ENCODE results near the gene MORN1. TPM values are rescaled to one million over a fixed set of nuclear protein-coding genes. Genes with fewer than 3 reads are reported as not detected.

Gene MORN1
- total and polyA plus RNA-seq, 2 of the 8 experiments (the other 6 are each of a cell fraction or from before 2014, with no cell fraction given), result 5.0 to 9.1 TPM

DNA sequence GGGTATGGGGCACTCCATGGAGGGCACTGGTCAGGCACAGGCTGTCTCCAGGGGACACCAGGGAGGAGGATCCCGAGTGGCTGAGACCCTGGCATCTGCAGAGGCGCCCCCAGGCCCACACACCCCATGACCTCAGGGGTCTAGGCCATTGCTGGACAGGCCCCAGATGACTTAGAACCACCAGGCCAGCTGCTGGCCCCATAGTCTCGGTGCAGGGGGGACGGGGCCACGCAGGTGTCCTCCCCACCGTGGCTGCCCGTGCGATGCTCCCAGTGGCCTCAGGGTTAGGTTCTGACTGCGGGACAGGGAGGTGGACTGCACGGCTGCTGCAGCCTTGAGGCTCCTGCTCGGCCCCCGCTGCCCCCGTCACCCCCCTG, 44.0 kb downstream of the MORN1 start:
- Histone ChIP-seq H2BK5ac (ENCODE audit: low read depth, low read length) (no peak overlapping the region), H2BK20ac (ENCODE audit: low read length) (no peak overlapping the region), H3K56ac (replicated peaks; ENCODE audit: insufficient read length, low read depth, low read length) (no peak overlapping the region), H3K9me3 (ENCODE audit: insufficient read depth in 2 of 2, low read depth in 1 of 2, low read length in 1 of 2) (no peaks in the 10 kb centered on the region), H3K18ac (ENCODE audit: extremely low read depth, low read length) (no peak overlapping the region), H2AK5ac (ENCODE audit: low read depth, low read length) (no peak overlapping the region), H2BK12ac (ENCODE audit: low read depth, low read length) (no peak overlapping the region), H3K4ac (replicated peaks; ENCODE audit: insufficient read length, low read depth, low read length) (no peak overlapping the region), H3K4me3 (ENCODE audit: extremely low read depth in 1 of 4, insufficient read depth in 2 of 4, low read depth in 3 of 4, low read length in 4 of 4) (no peak overlapping the region), H3K23ac (ENCODE audit: insufficient read length) (no peak overlapping the region), H2AFZ (ENCODE audit: low read length) (no peak overlapping the region), H3K23me2 (ENCODE audit: low read depth, low read length) (no peaks in the 10 kb centered on the region), H2BK120ac (replicated peaks; ENCODE audit: low read depth, low read length) (no peak overlapping the region), H3K27me3 (replicated peaks in 1 of 4; ENCODE audit: control insufficient read depth in 3 of 4, extremely low read depth in 1 of 4, insufficient read depth in 3 of 4, low read length in 3 of 4) (no peaks in the 10 kb centered on the region), H3K27ac (ENCODE audit: low read depth, low read length) (no peak overlapping the region), H3K79me1 (ENCODE audit: low read depth, low read length) (no peaks in the 10 kb centered on the region), H4K20me1 (replicated peaks in 1 of 2; ENCODE audit: control insufficient read depth in 1 of 2, insufficient read depth in 2 of 2, low read length in 2 of 2) (peaks cover 0 to 3% of the 10 kb centered on the region in 2 experiments), H2BK15ac (ENCODE audit: low read length) (no peak overlapping the region), H3K9ac (replicated peaks in 1 of 4; ENCODE audit: extremely low read depth in 1 of 4, low read depth in 3 of 4, low read length in 3 of 4) (no peak overlapping the region), H4K8ac (ENCODE audit: extremely low read depth, insufficient read depth, low read length) (no peak overlapping the region; the same call in 1 of the 2 replicates), H3K14ac (ENCODE audit: insufficient read length) (no peak overlapping the region), H4K91ac (replicated peaks; ENCODE audit: insufficient read length, low read length) (no peak overlapping the region), H3K4me1 (replicated peaks in 1 of 4; ENCODE audit: control insufficient read depth in 3 of 4, insufficient read depth in 4 of 4, low read length in 3 of 4) (no peaks in the 10 kb centered on the region), H4K5ac (ENCODE audit: insufficient read length, low read depth, low read length) (no peak overlapping the region), H3K36me3 (ENCODE audit: control insufficient read depth in 2 of 4, insufficient read depth in 4 of 4, low read length in 3 of 4) (no peaks in the 10 kb centered on the region), H3K79me2 (ENCODE audit: control insufficient read depth in 1 of 2, insufficient read depth in 2 of 2, low read length in 2 of 2) (no peaks in the 10 kb centered on the region), H3K4me2 (ENCODE audit: insufficient read depth in 1 of 2, low read depth in 2 of 2, low read length in 2 of 2) (no peak overlapping the region)
- no peak for DNase-seq (ENCODE audit: low read depth in 1 of 2, low spot score in 2 of 2)
- POLR2A ChIA-PET (ENCODE audit: partially characterized antibody), result no interaction called here
- TF ChIP-seq, protein P1, sequence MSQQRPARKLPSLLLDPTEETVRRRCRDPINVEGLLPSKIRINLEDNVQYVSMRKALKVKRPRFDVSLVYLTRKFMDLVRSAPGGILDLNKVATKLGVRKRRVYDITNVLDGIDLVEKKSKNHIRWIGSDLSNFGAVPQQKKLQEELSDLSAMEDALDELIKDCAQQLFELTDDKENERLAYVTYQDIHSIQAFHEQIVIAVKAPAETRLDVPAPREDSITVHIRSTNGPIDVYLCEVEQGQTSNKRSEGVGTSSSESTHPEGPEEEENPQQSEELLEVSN (IDR thresholded peaks at IDR 0.05), result no peak
- TF ChIP-seq POLR2A (IDR thresholded peaks at IDR 0.05; ENCODE audit: control extremely low read depth in 1 of 2, low read depth in 2 of 2, low read length in 2 of 2), result no peak
- TF ChIP-seq, protein P2, sequence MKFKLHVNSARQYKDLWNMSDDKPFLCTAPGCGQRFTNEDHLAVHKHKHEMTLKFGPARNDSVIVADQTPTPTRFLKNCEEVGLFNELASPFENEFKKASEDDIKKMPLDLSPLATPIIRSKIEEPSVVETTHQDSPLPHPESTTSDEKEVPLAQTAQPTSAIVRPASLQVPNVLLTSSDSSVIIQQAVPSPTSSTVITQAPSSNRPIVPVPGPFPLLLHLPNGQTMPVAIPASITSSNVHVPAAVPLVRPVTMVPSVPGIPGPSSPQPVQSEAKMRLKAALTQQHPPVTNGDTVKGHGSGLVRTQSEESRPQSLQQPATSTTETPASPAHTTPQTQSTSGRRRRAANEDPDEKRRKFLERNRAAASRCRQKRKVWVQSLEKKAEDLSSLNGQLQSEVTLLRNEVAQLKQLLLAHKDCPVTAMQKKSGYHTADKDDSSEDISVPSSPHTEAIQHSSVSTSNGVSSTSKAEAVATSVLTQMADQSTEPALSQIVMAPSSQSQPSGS (IDR thresholded peaks at IDR 0.05; ENCODE audit: low read length), result no peak
- no peak for TF ChIP-seq SP4 (IDR thresholded peaks at IDR 0.05; ENCODE audit: low read length)
- TF ChIP-seq, protein P3, sequence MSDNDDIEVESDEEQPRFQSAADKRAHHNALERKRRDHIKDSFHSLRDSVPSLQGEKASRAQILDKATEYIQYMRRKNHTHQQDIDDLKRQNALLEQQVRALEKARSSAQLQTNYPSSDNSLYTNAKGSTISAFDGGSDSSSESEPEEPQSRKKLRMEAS (IDR thresholded peaks at IDR 0.05), result no peak
- no peak for TF ChIP-seq CEBPB (IDR thresholded peaks at IDR 0.05; ENCODE audit: low read depth, low read length)
- no peak for TF ChIP-seq HDAC6 (IDR thresholded peaks at IDR 0.05; ENCODE audit: low read depth, low read length)
- no peak for TF ChIP-seq NRF1 (IDR thresholded peaks at IDR 0.05; ENCODE audit: low read depth, low read length)
- TF ChIP-seq SP2 (IDR thresholded peaks at IDR 0.05; ENCODE audit: low read length), result no peak
- no peak for TF ChIP-seq SP1 (IDR thresholded peaks at IDR 0.05; ENCODE audit: low read depth, low read length)
- TF ChIP-seq KDM4A (IDR thresholded peaks at IDR 0.05; ENCODE audit: low read depth, low read length, severe bottlenecking), result no peak
- no peak for TF ChIP-seq BRCA1 (IDR thresholded peaks at IDR 0.05; ENCODE audit: low read depth, low read length)
- no peak for TF ChIP-seq TCF12 (IDR thresholded peaks at IDR 0.05; ENCODE audit: low read depth, low read length)
- TF ChIP-seq RXRA (IDR thresholded peaks at IDR 0.05; ENCODE audit: insufficient read depth, low read depth, low read length), result no peak
- WGBS, 2 experiments (ENCODE audit: extremely low coverage in 1 of 2, insufficient coverage in 1 of 2, insufficient read length in 1 of 2, insufficient replicate concordance in 2 of 2, low coverage in 1 of 2, low lambda C conversion rate in 2 of 2, missing lambda C conversion rate in 1 of 2), result 86% methylated on average over 10 of the region's 13 CpGs; no CpG with 5 or more reads in 1 of the 2 experiments
- CTCF ChIA-PET (ENCODE audit: partially characterized antibody), result interaction anchor here (0.9 to 1.6 kb wide), 3 partner anchors 11 to 33 kb away, joined by 3 to 5 read pairs (median 4); no protein-coding TSS in a partner anchor
- FAIRE-seq, result no peak

Data from H1 (cell line).